A549 (cell line): ENCODE results near the gene AP2A2. TPM values are rescaled to one million over a fixed set of nuclear protein-coding genes. Genes with fewer than 3 reads are reported as not detected.

Experiments used
- ATAC-seq, 2 experiments: fragments of 200-7000 bp in 1 of 2; fragments of >200 bp in 1 of 2; cut with Nextera tagmentation in 1 of 2; cut with Tn5 transposase in 1 of 2; 3 replicates each; pipeline versions ENCODE4 v1.8.0 to v1.9.1; 2018 to 2020; ENCODE audit warnings: mild to moderate bottlenecking in 1 of 2, moderate library complexity in 1 of 2
- CTCF ChIA-PET: fragments of 300-600 bp; sonication (Branson Sonifier 250); formaldehyde crosslinking; extraction: SDS; loops from one replicate; lab custom pipeline; 2021; ENCODE audit warnings: antibody characterized with exemption, inconsistent platforms; lab: Yijun Ruan, JAX
- POLR2A ChIA-PET: fragments of 350-600 bp; formaldehyde crosslinking; extraction: SDS; loops from one replicate; lab custom pipeline; 2021; ENCODE audit warnings: antibody characterized with exemption, inconsistent platforms; lab: Yijun Ruan, JAX
- DNase-seq, 2 experiments: peaks; one replicate each; pipeline versions ENCODE4 v3.0.0 to v3.0.0-alpha.2; 2011 to 2016; ENCODE audit warnings: low read depth in 1 of 2, low spot score in 1 of 2
- FAIRE-seq: peaks from 2 replicates; lab custom pipeline; 2011; peaks lifted over from hg19 to GRCh38; lab: Jason Lieb, UNC
- H3K27ac ChIP-seq, 2 experiments: fragments of >200 bp; sonication (Bioruptor Twin); formaldehyde crosslinking; 3 replicates each; pipeline ENCODE4 v1.5.1; 2016 to 2017
- H3K4me1 ChIP-seq: fragments of >200 bp; sonication (Bioruptor Twin); formaldehyde crosslinking; 3 replicates; pipeline ENCODE4 v1.6.1; 2016
- H3K4me2 ChIP-seq: fragments of >200 bp; sonication (Bioruptor Twin); formaldehyde crosslinking; 3 replicates; pipeline ENCODE4 v1.6.1; 2016
- H3K4me3 ChIP-seq: fragments of >200 bp; sonication (Bioruptor Twin); formaldehyde crosslinking; 3 replicates; pipeline ENCODE4 v1.5.1; 2016
- H3K9me3 ChIP-seq: fragments of >200 bp; sonication (Bioruptor Twin); formaldehyde crosslinking; 3 replicates; pipeline ENCODE4 v1.6.1; 2016
- CBX8 ChIP-seq: fragments of 200-600 bp; sonication (generic); IDR thresholded peaks from 2 replicates; pipeline ENCODE4 v1.6.1; 2016
- CEBPB ChIP-seq, 2 experiments: fragments of >200 bp in 1 of 2; sonication (Bioruptor Twin) in 1 of 2; formaldehyde crosslinking in 1 of 2; IDR thresholded peaks; 2 replicates each; pipeline ENCODE4 v1.6.1; 2012 to 2016
- CHD4 ChIP-seq: fragments of 200-600 bp; sonication (generic); IDR thresholded peaks from 2 replicates; pipeline ENCODE4 v1.6.1; 2016; ENCODE audit warnings: antibody characterized with exemption, mild to moderate bottlenecking, borderline replicate concordance
- E2F6 ChIP-seq: IDR thresholded peaks from 2 replicates; pipeline ENCODE4 v1.6.1; 2012; ENCODE audit warnings: low read depth, borderline replicate concordance
- EHMT2 ChIP-seq: fragments of 200-600 bp; sonication (generic); IDR thresholded peaks from 2 replicates; pipeline ENCODE4 v1.6.1; 2016; ENCODE audit warnings: antibody characterized with exemption, low read depth, mild to moderate bottlenecking, moderate library complexity
- EP300 ChIP-seq, 2 experiments: fragments of >200 bp; sonication (Bioruptor Twin); formaldehyde crosslinking; IDR thresholded peaks; 2 replicates in 1 of 2; 3 replicates in 1 of 2; pipeline ENCODE4 v1.6.1; 2016 to 2017
- HEYL ChIP-seq: fragments of 250-450 bp; sonication (Bioruptor Pico); IDR thresholded peaks from 2 replicates; pipeline ENCODE4 v1.8.0; 2021; ENCODE audit warnings: mild to moderate bottlenecking, moderate library complexity
- HMGXB4 ChIP-seq: fragments of 250-450 bp; sonication (Bioruptor Pico); IDR thresholded peaks from 2 replicates; pipeline ENCODE4 v1.5.0; 2021; ENCODE audit warnings: mild to moderate bottlenecking, moderate library complexity, borderline replicate concordance
- HOXB13 ChIP-seq: fragments of 250-450 bp; sonication (Bioruptor Pico); IDR thresholded peaks from 2 replicates; pipeline ENCODE4 v1.5.0; 2020; ENCODE audit warnings: low read depth, mild to moderate bottlenecking, moderate library complexity
- JUNB ChIP-seq: fragments of >200 bp; sonication (Bioruptor Twin); formaldehyde crosslinking; IDR thresholded peaks from 2 replicates; pipeline ENCODE4 v1.6.1; 2016
- MAFK ChIP-seq: fragments of 450-650 bp; IDR thresholded peaks from 2 replicates; pipeline ENCODE4 v1.6.1; 2014; ENCODE audit not compliant: partially characterized antibody
- MAX ChIP-seq: IDR thresholded peaks from 2 replicates; pipeline ENCODE4 v1.6.1; 2012
- MAZ ChIP-seq: fragments of 150-350 bp; IDR thresholded peaks from 2 replicates; pipeline ENCODE4 v1.6.1; 2014; ENCODE audit warnings: antibody characterized with exemption, low read depth, low read length, borderline replicate concordance
- NFE2L2 ChIP-seq: fragments of 150-350 bp; conservative IDR thresholded peaks from 2 replicates; pipeline ENCODE4 v1.6.1; 2014; ENCODE audit warnings: low read length
- NR3C1 ChIP-seq: fragments of >200 bp; sonication (Bioruptor Twin); formaldehyde crosslinking; IDR thresholded peaks from 3 replicates; pipeline ENCODE4 v1.6.1; 2017
- POLR2A ChIP-seq: IDR thresholded peaks from 2 replicates; pipeline ENCODE4 v1.6.1; 2012; ENCODE audit warnings: mild to moderate bottlenecking, low read length
- ZC3H11A ChIP-seq: fragments of 450-650 bp; IDR thresholded peaks from 2 replicates; pipeline ENCODE4 v1.6.1; 2014; ENCODE audit warnings: antibody characterized with exemption, mild to moderate bottlenecking
- ZNF302 ChIP-seq: fragments of 250-450 bp; sonication (Bioruptor Pico); IDR thresholded peaks from 2 replicates; pipeline ENCODE4 v1.9.0; 2021; ENCODE audit warnings: inconsistent platforms, mild to moderate bottlenecking, moderate library complexity
- WGBS: methylation state at CpG from one replicate; pipeline ENCODE4 v1.1.6; 2017; ENCODE audit errors: missing lambda C conversion rate; 5-methylcytosine and 5-hydroxymethylcytosine counted together
- polyA plus RNA-seq, 4 experiments: library from polyadenylated mRNA; depleted of rRNA in 3 of 4; stranded (reverse); fragments of >200 nt; fragmentation: RNase III in 1 of 4; extraction: RNeasy Plus Mini Kit Qiagen cat#74134 plus additional on column Dnase treatment in 1 of 4; gene quantifications; 2 replicates in 3 of 4; 3 replicates in 1 of 4; pipeline ENCODE4 v1.2.3, GENCODE V29; 2011 to 2017

AP2A2 gene
- polyA plus RNA-seq, 2 of the 4 experiments (the other 2 are of a cell fraction) = 39.4 to 60.4 TPM

GRCh38 chr11:1025410-1026162 lies 99.9 kb downstream of the AP2A2 start (continued):
- TF ChIP-seq JUNB (no peak), NR3C1 (no peak), CEBPB (IDR thresholded peaks at IDR 0.05) (no peak), ZNF302 (CRISPR knock-in tag) (no peak), CHD4 (no peak), MAZ (no peak), E2F6 (no peak), POLR2A (no peak), CBX8 (no peak), ZC3H11A (no peak), EP300 (IDR thresholded peaks at IDR 0.05) (no peak), EHMT2 (no peak)

GRCh38 chr11:1026163-1026450 lies 100.4 kb downstream of the AP2A2 start:
- no peak for DNase-seq
- H3K4me1 ChIP-seq = no peaks in the 10 kb centered on the region
- H3K4me2 ChIP-seq = no peak overlapping the region
- ChIA-PET CTCF (interaction anchor here (0.7 to 3.1 kb wide), 4 partner anchors 9 to 101 kb away, joined by 3 to 15 read pairs (median 3); no protein-coding TSS in a partner anchor), POLR2A (no interaction called here)
- no peak overlapping the region for H3K4me3 ChIP-seq
- no peak for TF ChIP-seq MAFK
- H3K27ac ChIP-seq = no peak overlapping the region
- ATAC-seq = no peak
- 94% methylated on average over 7 of the region's 14 CpGs for WGBS
- no peak for FAIRE-seq
- H3K9me3 ChIP-seq = no peaks in the 10 kb centered on the region

GRCh38 chr11:1026641-1027482 lies 101.2 kb downstream of the AP2A2 start:
- CTCF ChIA-PET = interaction anchor here (0.7 to 3.1 kb wide), 4 partner anchors 10 to 102 kb away, joined by 3 to 15 read pairs (median 3); no protein-coding TSS in a partner anchor
- Histone ChIP-seq H3K9me3 (no peaks in the 10 kb centered on the region), H3K27ac (no peak overlapping the region), H3K4me1 (no peaks in the 10 kb centered on the region), H3K4me3 (no peak overlapping the region), H3K4me2 (no peak overlapping the region)
- 86% methylated on average over 20 of the region's 46 CpGs for WGBS
- POLR2A ChIA-PET = no interaction called here
- no peak for TF ChIP-seq HOXB13 (CRISPR knock-in tag)
- no peak for TF ChIP-seq HEYL (CRISPR knock-in tag)
- no peak for TF ChIP-seq NFE2L2
- no peak for TF ChIP-seq MAX
- no peak for TF ChIP-seq HMGXB4 (CRISPR knock-in tag)
- no peak for FAIRE-seq
- no peak for DNase-seq
- ATAC-seq = no peak
